AG10803 (cell line): ENCODE data around the gene SKIC2.

Experiments used
- DNase-seq: peaks from one replicate; pipeline ENCODE4 v3.0.0; 2010; ENCODE audit warnings: low read depth
- H3K4me3 ChIP-seq: 2 replicates; pipeline ENCODE4 v1.5.1; 2011; ENCODE audit warnings: mild to moderate bottlenecking, low read length, control low read depth
- TF ChIP-seq, protein P1 (sequence below): conservative IDR thresholded peaks from 2 replicates; pipeline ENCODE4 v1.5.1; 2011; ENCODE audit warnings: mild to moderate bottlenecking, low read length, control low read depth, inconsistent platforms

Gene SKIC2

GRCh38 chr6:31949926-31950548 lies 8.9 kb upstream of the SKIC2 start:
- no peak overlapping the region for H3K4me3 ChIP-seq
- TF ChIP-seq, protein P1, sequence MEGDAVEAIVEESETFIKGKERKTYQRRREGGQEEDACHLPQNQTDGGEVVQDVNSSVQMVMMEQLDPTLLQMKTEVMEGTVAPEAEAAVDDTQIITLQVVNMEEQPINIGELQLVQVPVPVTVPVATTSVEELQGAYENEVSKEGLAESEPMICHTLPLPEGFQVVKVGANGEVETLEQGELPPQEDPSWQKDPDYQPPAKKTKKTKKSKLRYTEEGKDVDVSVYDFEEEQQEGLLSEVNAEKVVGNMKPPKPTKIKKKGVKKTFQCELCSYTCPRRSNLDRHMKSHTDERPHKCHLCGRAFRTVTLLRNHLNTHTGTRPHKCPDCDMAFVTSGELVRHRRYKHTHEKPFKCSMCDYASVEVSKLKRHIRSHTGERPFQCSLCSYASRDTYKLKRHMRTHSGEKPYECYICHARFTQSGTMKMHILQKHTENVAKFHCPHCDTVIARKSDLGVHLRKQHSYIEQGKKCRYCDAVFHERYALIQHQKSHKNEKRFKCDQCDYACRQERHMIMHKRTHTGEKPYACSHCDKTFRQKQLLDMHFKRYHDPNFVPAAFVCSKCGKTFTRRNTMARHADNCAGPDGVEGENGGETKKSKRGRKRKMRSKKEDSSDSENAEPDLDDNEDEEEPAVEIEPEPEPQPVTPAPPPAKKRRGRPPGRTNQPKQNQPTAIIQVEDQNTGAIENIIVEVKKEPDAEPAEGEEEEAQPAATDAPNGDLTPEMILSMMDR = no peak
- no peak for DNase-seq

DNA sequence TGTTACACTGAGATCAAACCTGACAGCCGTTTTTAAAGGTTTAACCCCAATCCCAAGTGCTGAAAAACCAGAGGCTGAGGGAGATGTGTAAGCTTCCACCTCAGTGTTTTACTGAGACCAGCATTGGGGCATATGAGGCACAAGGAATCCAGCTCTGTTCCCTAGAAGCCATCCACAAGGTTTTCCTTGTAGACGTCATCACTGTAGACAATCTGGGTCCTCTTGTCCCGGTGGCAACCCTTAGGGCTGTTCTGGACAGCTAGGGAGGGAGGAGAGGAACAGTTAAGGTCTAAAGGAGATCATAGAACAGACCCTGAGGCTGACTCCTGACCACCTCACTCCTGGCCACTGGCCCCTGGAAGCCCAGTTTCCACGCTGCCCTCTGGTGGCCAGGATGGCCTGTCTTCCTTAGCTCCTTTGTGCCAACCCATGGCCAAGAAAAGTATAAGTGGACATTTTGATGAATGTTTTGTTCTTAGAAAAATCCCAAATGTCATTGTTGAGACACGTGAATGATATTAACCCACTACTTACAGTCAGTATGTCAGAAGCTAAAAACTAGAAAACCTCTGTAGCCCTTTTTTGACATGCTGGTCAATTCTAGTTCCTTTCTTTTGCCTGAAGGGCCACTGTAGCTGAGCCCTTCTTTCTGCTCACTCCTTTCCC lies 6.7 kb upstream of the SKIC2 start:
- peak; percentile 55 for DNase-seq
- H3K4me3 ChIP-seq = no peak overlapping the region
- TF ChIP-seq, protein P1 = peak; percentile 94

GRCh38 chr6:31952890-31953289 lies 6.1 kb upstream of the SKIC2 start:
- no peak for DNase-seq
- TF ChIP-seq, protein P1 = no peak
- no peak overlapping the region for H3K4me3 ChIP-seq

- TF ChIP-seq, protein P1 = no peak
- no peak for DNase-seq
Observed at GRCh38 chr6:31954511-31954910, 4.5 kb upstream of the SKIC2 start.

DNA sequence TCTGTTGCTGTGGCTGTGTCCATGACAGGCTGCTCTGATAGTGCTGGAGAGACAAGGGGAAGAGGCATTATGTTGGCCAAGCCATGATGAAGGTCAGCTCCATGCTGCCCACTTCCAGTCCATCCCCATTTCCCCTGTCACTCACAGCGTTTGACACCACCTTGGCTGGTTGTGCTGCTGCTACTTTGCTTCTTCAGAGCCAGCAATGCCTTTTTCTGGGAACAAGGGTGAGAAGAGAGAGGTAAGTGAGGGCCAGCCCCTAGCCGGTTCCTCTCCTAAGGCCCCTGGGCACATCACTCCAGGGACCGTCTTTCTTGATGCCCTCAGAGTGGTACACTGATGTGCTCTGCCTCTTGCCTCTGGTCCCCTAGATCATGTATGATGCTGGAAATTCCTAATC lies 2.2 kb upstream of the SKIC2 start:
- no peak for DNase-seq
- no peak overlapping the region for H3K4me3 ChIP-seq
- TF ChIP-seq, protein P1 = no peak

More at GRCh38 chr6:31954511-31954910, 4.5 kb upstream of the SKIC2 start:
- H3K4me3 ChIP-seq = no peak overlapping the region

DNA sequence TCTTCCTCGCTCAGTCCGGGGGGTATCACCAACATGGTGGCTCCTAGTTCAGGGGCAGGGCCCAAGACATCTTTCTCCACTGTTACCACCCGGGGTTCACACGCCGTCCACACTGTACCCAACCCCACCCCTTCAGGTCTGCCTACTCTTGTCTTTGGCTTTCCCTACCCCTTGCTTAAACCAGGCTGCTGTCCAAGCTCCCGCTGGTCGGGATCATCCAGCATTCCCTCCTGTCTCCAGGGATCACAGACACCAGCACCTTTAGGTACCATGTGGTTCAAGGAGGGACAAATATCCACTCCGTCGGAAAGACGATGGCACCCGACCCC lies 599 bp upstream of the SKIC2 start:
- TF ChIP-seq, protein P1 = no peak
- no peak for DNase-seq
- H3K4me3 ChIP-seq = peak overlapping the region; percentile 100

- no peak overlapping the region for H3K4me3 ChIP-seq
- DNase-seq = no peak
- TF ChIP-seq, protein P1 = no peak
Observed at GRCh38 chr6:31961616-31962015, 2.6 kb downstream of the SKIC2 start.
